ENCODE results near the gene HOXC11. TPM values are rescaled to one million over a fixed set of nuclear protein-coding genes. Genes with fewer than 3 reads are reported as not detected.
A peak's percentile ranks its signal among the peaks of the same experiment; 100 is the strongest.

The HOXC11 gene
- total RNA-seq, 1 experiment from 2014 or later: 2.4 TPM

GRCh38 chr12:53995002-53995377 is 22.1 kb downstream of the HOXC11 start:
- peaks cover 14% of the 10 kb centered on the region; the same call in 1 of the 2 replicates for H3F3A ChIP-seq (ENCODE audit: insufficient read depth, low read depth)
- CTCF ChIA-PET: interaction anchor here (0.6 to 1.2 kb wide), 5 partner anchors 22 to 375 kb away, joined by 3 to 20 read pairs (median 4); no protein-coding TSS in a partner anchor
- peak overlapping the region; percentile 98 for H2AFZ ChIP-seq
- BruUV-seq (replicated peaks): TSS peak; percentile 96
- H3K9me3 ChIP-seq (ENCODE audit: insufficient read depth, low read depth): no peaks in the 10 kb centered on the region
- peaks cover 12% of the 10 kb centered on the region; the same call in 1 of the 2 replicates for H3K79me2 ChIP-seq (ENCODE audit: low read depth)
- POLR2A ChIA-PET (ENCODE audit: unreplicated experiment): interaction anchor here (0.5 to 0.7 kb wide), 4 partner anchors 22 to 391 kb away, joined by 3 to 13 read pairs (median 4); partner anchors contain the start of gene SMUG1
- no peak for DNase-seq
- no peaks in the 10 kb centered on the region for H4K20me1 ChIP-seq (ENCODE audit: insufficient read depth)
- peak overlapping the region; percentile 79 for H3K4me2 ChIP-seq
- TF ChIP-seq EZH2 (IDR thresholded peaks at IDR 0.05; ENCODE audit: low read depth) (no peak), CTCF (conservative IDR thresholded peaks at IDR 0.05) (no peak)
- peak overlapping the region; percentile 89 for H3K27ac ChIP-seq
- H3K4me3 ChIP-seq: peak overlapping the region; percentile 86
- no peaks in the 10 kb centered on the region for H3K9me2 ChIP-seq (ENCODE audit: insufficient read depth)
- H3K4me1 ChIP-seq (replicated peaks; ENCODE audit: insufficient read depth): peaks cover 19% of the 10 kb centered on the region; the same call in 1 of the 2 replicates
- no peaks in the 10 kb centered on the region for H3K36me3 ChIP-seq (ENCODE audit: low read depth)
- no peaks in the 10 kb centered on the region for H3K27me3 ChIP-seq (ENCODE audit: insufficient read depth, low read depth)
- intact Hi-C loops (cut with micrococcal nuclease; ENCODE audit: unreplicated experiment): no loop called here

GRCh38 chr12:53995378-53996239 is 22.7 kb downstream of the HOXC11 start:
- POLR2A ChIA-PET (ENCODE audit: unreplicated experiment): interaction anchor here (0.5 to 0.7 kb wide), 7 partner anchors 22 to 390 kb away, joined by 3 to 44 read pairs (median 6); partner anchors contain the start of gene SMUG1
- H3K9me3 ChIP-seq (ENCODE audit: insufficient read depth, low read depth): no peaks in the 10 kb centered on the region
- no TSS peak for BruUV-seq (replicated peaks)
- H3K9me2 ChIP-seq (ENCODE audit: insufficient read depth): no peaks in the 10 kb centered on the region
- no peaks in the 10 kb centered on the region for H4K20me1 ChIP-seq (ENCODE audit: insufficient read depth)
- peak; percentile 91 for DNase-seq
- H3K4me3 ChIP-seq: peak overlapping the region; percentile 86
- CTCF ChIA-PET: interaction anchor here (0.6 to 1.2 kb wide), 6 partner anchors 22 to 375 kb away, joined by 3 to 20 read pairs (median 4); no protein-coding TSS in a partner anchor
- peaks cover 14% of the 10 kb centered on the region; the same call in 1 of the 2 replicates for H3F3A ChIP-seq (ENCODE audit: insufficient read depth, low read depth)
- H3K27ac ChIP-seq: peak overlapping the region; percentile 89
- peaks cover 12% of the 10 kb centered on the region; the same call in 1 of the 2 replicates for H3K79me2 ChIP-seq (ENCODE audit: low read depth)
- H3K4me2 ChIP-seq: peak overlapping the region; percentile 79
- intact Hi-C loops (cut with micrococcal nuclease; ENCODE audit: unreplicated experiment): no loop called here
- H3K4me1 ChIP-seq (replicated peaks; ENCODE audit: insufficient read depth): peaks cover 19% of the 10 kb centered on the region; the same call in 1 of the 2 replicates
- TF ChIP-seq CTCF (conservative IDR thresholded peaks at IDR 0.05): no peak
- TF ChIP-seq EZH2 (IDR thresholded peaks at IDR 0.05; ENCODE audit: low read depth): no peak
- no peaks in the 10 kb centered on the region for H3K36me3 ChIP-seq (ENCODE audit: low read depth)
- H3K27me3 ChIP-seq (ENCODE audit: insufficient read depth, low read depth): no peaks in the 10 kb centered on the region
- H2AFZ ChIP-seq: peak overlapping the region; percentile 98
